AML-193 (cell line): ENCODE data around the gene MLXIP.

ENCODE experiments used
- DNase-seq, 2 experiments: peaks; one replicate each; lab custom pipeline; 2025; lab: John Stamatoyannopoulos, UW

MLXIP gene

DNA sequence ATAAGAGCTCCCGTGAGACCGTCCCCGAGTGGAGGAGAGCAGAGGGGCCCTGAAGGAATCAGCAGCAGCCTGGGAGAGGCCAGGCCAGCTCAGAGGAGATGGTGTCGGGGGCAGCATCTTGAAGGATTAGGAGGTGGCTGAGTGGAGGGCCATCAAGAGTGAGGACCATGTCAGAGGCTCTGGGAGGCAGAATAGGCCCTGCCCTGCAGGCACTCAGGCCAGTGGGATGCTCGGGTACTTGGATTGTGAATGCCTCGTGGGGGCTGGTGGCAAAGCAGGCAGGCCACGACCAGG, 47.7 kb downstream of the MLXIP start:
- no peak for DNase-seq

DNA sequence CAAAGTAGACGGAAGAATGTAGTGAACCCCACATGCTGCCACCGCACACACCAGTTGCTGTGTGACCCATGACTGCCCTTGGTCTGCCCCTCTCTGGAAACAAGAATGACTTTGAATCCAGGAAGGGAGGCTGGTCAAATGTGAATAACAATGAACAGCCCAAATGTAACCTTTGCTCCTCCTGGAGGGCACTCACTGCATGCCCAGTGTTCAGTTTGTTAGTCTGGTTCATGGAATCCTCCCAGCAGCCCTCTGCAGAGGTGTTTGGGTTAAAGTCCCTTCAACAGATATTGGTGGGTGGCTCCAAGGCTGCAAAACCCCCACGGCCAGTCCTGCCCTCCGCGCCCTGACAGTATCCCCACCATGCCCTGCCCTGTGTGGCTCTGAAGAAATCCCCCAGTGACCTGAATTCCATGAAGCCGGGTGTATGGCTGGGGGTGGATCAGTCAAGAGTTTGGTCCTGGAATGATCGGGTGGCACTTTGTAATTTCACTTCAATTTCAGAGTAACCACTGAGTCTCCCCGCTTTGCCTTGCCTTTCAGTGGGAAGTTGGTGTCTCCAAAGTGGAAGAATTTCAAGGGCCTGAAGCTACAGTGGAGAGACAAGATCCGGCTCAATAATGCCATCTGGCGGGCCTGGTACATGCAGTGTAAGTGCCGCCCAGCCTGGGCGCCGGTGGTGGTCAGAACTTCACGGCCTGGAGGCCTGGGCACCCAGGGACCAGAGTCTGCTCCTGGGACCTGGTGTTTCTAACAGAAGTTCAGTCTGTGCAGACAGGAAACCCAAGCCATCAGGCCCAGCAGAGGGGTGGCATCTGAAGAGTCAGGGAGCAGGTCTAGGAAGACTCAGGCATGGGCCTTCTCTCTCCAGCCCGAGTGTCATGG, 48.4 kb downstream of the MLXIP start:
- DNase-seq, result no peak

DNA sequence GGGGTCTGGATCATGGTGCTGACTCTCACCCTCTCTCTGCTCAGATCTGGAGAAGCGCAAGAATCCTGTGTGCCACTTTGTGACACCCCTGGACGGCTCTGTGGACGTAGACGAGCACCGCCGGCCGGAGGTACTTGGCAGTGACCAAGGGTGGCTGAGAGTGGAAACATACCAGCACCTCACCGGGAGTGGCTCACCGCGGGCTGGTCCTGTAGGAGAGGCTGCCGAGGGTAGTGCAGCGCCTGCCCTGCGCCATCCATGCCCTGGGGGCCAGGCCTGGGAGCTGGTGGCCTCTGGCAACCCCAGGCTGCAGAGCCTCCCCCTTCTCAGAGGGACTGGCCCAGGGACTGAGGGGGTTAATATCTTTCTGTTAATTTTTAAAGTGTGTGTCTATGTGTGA, 49.3 kb downstream of the MLXIP start:
- DNase-seq, result no peak

DNA sequence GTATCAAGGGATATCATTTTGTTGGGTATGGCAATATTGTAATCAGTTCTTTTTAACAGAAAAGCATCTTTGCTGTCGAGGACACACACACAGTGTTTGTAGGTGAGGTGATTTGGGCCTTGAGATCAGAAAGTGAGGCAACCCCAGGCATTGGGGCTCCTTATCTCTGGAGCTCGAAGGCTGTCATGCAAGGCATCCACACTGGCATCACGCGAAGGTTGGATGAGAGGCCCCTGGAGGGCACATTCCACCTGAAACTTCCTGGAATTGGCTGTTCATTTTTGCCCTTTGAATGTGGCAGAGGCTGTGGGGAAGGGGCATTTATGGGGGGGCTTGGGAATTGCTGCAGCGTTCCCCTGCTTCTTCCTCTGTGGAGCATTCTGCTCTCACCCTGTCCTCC, 49.9 kb downstream of the MLXIP start:
- no peak for DNase-seq

DNA sequence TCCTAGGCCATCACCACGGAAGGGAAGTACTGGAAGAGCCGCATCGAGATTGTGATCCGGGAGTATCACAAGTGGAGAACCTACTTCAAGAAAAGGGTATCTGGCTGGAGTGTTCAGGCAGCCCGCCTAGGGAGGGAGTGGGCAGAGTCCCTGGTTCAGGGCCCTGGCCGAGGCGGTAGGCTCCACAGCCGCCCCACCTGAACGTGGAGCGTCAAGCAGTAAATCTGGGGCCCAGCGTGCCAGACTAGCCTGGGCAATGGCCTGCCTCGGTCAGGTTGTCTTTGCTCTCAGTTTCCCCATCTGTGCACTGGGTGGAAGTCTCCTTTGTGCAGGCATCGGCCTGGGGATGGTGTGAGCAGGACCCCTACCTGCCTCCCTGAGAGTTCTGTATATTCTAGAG, 50.6 kb downstream of the MLXIP start:
- no peak for DNase-seq

DNA sequence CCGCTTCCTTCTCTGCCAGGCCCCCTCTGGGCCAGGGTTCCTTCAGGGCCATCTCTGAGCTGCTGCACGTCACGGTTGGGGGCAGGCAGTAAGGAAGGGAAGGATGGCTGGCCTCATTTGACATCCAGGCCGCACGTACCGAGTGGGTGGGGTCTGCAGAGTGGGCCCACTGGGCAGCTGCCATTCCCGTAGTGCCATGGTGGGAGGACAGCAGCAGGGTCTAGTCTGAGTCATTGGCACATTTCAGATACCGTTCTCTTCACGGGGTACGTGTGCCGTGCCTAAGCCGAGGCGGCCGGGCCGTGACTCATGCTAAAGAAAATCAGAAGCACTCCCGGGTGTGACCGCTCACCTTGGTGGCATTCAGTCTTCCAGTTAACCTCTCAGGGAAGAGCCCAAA, 51.6 kb downstream of the MLXIP start:
- DNase-seq, result no peak

DNA sequence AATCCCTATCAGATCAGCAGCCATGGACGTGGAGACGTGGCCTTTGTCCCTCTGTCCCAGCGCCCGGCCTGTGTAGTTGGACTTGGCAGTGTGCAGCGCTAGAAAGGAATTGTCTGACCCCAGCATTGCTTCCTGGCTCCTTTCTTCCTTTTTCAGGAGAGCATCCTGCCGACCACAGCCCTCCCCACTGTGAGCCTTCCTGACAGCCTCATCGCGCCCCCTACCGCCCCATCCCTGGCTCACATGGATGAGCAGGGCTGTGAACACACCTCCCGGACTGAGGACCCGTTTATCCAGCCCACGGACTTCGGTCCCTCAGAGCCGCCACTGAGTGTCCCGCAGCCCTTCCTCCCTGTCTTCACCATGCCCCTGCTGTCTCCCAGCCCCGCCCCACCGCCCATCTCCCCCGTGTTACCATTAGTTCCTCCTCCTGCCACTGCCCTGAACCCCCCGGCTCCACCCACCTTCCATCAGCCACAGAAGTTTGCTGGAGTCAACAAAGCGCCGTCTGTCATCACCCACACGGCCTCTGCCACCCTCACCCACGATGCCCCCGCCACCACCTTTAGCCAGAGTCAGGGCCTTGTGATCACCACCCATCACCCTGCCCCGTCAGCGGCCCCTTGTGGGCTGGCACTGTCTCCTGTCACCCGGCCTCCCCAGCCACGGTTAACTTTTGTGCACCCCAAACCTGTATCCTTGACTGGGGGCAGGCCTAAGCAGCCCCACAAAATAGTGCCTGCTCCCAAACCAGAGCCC, 54.8 kb downstream of the MLXIP start:
- DNase-seq, result no peak

DNA sequence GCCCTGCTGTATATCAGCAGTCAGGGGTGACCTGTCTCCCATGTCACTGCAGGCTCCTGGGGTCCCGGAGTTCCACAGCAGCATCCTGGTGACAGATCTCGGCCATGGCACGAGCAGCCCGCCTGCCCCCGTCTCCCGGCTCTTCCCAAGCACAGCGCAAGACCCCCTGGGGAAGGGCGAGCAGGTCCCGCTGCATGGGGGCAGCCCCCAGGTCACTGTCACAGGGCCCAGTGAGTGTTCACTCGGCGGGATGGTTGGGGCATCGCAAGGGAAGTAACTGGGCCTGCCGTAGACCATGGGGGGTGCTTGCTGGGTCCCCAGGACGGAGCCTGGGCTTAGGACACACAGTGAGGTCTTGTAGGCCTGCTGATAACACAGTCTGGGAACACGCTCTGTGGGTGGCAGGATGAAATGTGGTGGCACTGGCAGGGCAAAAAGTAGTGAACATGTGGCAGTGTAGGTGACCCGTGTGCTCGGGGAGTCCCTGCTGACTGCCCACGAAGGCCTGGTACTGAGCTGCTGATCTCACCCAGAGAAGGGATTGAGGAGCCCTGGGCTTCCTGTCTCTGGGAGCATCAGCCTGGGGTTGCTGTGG, 57.0 kb downstream of the MLXIP start:
- no peak for DNase-seq

DNA sequence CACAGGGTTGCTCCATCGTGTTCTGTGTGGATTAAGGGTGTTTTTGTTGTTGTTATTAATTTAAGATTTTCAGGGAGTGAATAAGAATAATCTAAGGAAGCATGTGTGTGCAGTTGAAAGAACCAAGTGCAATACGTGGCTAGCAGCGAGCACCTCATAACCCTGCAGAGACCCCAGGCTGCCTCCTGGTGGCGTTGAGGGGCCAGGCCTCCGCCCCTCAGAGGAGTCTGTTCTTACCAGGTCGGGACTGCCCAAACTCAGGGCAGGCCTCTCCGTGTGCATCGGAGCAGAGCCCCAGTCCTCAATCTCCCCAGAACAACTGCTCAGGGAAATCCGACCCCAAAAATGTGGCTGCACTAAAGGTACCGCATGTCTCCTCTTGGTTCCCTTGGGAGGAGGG, 58.7 kb downstream of the MLXIP start:
- no peak for DNase-seq

DNA sequence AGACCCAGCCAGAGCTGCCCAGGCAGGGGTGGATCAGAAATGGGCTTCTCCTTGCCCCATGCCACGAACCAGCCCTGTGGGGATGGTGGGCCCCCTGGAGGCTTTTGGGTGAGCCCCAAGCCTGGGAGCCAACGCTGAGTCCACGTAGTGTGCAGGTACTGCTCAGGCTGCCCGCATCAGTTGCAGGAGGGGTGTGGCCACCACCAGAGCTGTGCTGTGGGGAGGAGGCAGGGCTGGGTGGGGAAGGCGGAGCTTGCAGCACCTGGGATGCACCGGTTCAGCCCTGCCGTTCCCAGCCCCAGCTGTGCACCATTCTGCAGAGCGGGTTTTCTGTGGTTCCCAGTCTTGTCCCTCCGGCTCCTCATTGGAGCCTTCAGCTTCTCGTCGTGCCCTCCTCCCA, 59.1 kb downstream of the MLXIP start:
- DNase-seq, result no peak

DNA sequence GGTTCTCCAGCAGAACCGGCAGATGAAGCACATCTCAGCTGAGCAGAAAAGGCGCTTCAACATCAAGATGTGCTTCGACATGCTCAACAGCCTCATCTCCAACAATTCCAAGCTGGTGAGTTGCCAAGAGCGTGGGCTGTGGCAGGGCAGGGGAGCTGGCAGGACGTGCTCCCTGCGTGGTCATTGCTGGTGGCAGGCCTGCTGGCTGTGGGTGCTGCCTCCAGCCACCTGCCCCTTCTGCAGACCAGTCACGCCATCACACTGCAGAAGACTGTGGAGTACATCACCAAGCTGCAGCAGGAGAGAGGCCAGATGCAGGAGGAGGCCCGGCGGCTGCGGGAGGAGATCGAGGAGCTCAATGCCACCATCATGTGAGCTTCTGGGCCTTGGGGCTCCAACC, 59.6 kb downstream of the MLXIP start:
- no peak for DNase-seq

DNA sequence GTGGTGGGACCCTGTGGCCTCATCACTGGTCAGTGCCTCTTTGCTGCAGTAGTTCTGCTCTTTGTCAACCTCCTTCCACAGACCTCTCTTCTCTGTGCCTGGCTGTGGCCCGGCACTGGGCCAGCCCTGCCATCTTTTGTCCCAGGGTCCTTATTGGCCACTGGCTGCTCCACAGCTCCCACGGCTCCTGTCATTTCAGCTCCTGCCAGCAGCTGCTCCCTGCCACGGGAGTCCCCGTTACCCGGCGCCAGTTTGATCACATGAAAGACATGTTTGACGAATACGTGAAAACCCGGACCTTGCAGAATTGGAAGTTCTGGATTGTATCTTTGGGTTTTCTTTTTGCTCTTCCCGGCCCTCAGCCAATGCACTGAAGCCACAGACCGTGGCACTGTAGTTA, 60.1 kb downstream of the MLXIP start:
- DNase-seq, result no peak

DNA sequence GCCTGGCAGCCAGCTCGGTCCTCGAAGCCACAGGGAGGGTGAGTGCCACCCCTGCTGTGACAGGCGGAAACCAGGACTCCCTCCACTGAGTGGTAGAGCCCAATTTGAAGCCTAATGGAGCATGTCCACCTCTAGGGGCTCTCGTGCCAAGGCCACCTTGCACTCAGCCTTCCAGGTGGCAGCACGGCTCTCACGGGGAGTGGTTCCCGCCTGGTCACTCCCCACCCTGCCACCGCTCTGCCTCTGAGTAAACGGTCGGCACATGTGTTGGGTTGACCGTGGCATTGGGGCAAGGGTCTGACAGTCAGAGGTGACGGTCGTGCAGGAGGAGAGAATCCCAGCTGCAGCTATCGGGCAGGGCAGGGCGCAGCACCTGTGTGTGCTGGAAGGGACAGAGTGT, 60.7 kb downstream of the MLXIP start:
- DNase-seq, result no peak

DNA sequence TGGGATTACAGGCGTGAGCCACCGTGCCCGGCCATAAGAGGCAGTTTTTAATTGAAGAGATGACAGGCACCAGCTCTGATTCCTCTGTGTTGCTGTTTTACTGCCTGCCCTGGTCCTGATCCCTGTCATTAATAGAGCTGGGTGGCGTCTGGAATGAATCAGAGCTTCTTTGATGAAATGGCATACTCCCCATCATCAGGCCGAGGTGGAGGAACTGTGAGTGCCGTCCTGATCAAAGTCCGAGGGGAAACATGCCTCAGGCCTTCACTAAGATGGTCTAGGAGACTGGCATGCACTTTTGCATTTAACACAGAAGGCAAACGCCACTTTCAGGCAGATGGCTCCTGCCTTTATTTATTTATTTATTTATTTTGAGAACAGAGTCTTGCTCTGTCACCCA, 61.4 kb downstream of the MLXIP start:
- DNase-seq, result no peak

DNA sequence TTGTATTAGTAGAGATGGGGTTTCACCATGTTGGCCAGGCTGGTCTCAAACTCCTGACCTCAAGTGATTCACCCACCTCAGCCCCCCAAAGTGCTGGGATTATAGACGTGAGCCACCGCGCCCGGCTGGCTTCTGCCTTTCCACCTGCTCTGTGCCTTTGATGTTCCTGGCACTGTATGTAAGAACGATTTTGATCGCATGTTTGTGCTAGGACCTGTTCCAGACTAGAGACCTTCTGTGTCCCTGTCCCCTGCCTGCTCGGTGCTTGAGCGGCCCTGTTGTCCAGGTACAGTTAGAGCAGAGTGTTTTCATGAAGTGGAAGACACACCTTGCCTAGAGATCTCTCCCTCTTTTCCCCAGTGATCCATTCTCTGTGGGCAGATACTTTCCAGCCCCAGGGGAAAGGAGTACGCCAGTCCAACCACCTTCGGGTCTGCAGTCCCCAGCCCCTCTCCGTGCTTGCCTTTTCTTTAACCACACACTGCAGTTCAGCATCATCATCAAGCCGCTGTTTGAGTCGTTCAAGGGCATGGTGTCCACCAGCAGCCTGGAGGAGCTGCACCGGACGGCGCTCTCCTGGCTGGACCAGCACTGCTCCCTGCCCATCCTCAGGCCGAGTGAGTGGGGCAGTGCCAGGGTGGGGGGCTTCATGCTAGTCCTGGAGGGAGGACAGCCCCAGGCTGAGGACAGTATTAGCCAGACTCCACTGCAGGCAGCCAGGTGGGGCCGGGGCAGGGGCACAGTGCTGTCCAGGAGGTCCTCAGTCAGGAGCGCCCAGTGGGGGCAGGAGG, 62.1 kb downstream of the MLXIP start:
- no peak for DNase-seq

DNA sequence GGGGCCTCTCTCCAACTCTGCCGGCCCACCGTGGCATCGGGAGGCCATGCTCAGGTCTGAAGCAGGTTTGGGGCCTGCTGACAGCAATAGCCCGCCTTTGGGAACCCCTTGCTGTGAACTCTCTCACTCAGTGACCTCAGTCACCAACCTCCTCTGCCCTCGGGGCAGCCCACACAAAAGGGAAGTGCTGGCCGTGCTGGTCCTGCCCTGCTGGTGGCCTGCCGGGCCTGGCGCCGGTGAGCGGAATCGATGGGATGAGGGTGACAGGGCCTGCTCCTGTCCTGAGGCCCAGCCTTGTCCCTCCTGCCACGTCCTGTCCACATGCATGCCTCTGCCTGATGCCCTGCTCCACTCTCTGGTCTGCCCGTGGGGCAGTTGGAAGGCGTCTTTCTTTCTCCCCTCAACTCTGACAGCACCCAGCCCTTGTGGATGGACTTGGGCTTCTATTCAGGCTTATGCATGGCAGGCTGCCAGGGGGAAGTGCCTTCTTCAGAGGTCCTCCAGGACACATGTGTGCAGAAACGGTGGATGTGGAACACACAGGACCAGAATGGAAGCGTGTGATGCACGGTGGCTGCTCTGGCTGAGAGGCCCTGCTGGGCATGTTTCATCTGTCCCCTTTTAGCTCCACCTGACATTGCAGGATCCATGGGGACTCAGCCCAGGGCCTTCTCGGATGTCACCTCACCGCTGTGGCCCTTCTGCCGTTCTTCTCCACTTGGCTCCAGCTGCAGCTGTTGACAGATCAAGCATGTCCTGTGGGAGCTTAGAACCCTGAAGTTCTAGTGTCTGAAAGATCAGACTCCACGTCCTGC, 63.6 kb downstream of the MLXIP start:
- no peak for DNase-seq

DNA sequence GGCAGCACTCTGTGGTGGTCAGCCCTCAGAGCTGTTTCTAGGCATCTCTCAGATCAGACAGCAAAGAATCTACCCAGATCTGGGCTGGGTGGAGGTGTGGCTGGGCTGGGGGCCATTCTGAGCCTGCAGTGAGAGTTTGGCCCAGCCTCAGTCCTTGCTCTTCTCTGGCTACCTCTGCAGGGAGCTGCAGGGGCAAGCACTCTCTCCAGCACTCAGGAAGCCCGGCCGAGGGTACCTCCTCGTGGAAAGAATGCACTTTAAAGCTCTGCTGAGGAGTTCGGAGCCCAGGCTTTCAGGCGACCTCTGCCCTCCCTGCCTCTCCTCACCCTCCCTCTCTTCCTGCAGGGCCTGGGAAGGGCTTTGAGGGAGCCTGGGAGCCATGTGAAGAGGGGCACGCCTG, 64.3 kb downstream of the MLXIP start:
- DNase-seq, result no peak

DNA sequence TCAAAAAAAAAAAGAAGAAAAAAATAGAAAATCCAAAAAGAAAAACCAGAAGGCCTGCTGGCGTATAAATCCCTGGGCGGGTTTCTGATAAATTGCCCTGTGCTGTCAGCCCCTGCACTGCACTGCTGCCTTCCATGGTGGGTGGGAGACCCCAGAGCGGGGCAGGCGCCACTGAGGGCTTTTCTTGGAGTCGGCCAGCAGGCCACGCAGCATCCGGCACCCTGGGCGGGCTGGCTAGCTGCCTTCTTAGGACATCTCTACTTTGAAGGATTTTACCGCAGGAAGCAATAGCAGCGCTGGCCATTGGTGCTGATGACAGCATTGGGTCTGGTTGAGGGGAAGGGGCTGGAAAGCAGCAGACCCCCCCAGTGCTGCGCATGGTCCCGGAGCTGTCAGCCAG, 66.3 kb downstream of the MLXIP start:
- DNase-seq, result no peak

DNA sequence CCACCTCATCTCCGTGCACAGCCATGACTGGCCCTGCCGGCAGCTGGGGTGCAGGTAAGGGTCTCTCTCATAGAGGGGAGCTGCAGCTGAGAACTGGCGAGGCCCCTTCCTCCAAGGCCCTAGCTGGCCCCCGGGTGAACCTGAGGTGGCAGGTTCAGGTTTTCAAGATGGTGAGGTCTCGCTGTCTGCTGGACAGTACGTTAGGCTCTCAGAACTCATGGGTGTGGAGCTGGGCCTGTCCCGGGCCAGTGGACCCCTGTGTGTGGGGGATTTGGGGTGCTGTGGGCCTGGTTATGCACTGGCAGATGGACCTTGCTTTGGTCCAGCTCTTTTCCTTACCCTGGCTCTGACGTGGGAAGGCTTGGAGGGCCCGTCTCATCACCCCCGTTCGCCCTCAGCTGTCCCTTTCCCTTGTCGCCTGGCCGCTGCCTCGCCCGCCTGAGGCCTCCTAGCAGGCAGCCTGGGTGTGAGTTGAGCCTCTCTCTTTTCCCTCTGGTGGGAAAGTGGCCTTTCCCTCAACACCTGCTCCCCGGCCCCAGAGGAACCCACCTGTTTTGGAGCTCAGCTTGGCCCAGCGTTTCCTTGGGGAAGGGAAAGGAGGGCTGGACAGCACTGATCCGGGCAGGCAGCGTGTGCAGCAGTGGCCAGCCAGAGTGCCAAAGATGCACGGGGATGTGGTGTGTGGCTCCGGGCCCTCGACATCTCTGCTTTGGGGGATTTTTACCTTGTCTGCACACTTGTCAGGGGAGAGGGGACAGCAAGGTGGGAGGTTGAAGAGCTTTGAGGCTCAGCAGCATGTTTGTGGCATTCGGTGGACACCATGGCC, 67.2 kb downstream of the MLXIP start:
- DNase-seq, result no peak

DNA sequence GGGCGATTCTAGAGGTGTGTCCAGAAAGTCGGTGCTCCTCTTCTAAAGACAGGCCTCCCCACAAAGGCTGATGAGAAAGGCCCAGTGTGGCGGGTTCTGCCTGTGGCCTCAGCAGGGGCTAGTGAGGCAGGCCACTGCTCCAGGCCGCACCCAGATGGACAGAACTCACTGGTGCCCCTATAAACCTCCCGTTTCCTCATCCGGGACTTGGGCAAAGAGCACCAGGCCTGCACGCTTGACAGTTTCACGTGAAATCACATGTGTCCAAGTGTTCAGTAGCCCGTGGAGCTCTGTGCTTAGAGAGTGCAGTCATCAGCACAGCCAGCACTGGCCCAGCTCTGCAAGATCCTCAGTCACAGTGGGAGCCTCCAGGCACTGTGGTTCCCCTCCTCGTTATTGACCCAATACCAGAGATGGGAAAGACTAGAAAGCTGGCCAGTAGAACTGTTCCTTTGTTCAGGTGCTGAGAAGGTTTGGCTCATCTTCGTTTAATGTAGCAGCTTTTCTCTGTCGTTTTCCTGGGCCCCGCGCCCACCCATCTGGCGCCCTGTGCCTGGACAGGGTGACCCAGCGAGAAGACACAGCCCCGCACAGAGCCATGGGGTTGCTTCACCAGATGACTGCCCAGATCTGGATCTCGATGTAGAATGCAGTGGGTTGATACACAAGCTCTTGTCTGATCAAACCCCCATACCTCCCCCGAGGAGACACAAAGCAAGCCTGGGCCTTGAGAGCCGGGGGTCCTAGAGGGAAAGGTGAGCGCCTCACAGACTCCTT, 69.1 kb downstream of the MLXIP start:
- DNase-seq, result no peak
